Jurkat, Clone E6-1 (cell line): ENCODE data around the gene CHSY3.

Source experiments
- DNase-seq: peaks from one replicate; pipeline ENCODE4 v3.0.0-alpha.2; 2011; ENCODE audit warnings: low read depth, low spot score
- H3K4me3 ChIP-seq: 2 replicates; pipeline ENCODE4 v1.5.1; 2011; ENCODE audit warnings: mild to moderate bottlenecking, low read length, control low read depth, moderate library complexity

The CHSY3 gene

DNA sequence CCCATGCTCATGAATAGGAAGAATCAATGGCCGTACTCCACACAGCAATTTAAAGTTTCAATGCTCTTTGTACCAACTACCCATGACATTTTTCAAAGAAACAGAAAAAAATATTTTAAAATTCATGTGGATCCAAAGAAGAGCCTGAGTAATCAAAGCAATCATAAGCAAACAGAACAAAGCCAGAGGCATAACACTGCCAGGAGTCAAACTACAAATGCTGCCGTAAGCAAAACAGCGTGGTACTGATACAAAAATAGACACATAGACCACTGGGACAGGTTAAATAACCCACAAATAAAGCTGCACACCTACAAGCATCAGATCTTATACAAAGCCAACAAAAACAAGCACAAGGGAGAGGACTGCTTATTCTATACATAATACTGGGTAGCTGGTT, 107.7 kb downstream of the CHSY3 start:
- H3K4me3 ChIP-seq, result no peak overlapping the region
- no peak for DNase-seq

DNA sequence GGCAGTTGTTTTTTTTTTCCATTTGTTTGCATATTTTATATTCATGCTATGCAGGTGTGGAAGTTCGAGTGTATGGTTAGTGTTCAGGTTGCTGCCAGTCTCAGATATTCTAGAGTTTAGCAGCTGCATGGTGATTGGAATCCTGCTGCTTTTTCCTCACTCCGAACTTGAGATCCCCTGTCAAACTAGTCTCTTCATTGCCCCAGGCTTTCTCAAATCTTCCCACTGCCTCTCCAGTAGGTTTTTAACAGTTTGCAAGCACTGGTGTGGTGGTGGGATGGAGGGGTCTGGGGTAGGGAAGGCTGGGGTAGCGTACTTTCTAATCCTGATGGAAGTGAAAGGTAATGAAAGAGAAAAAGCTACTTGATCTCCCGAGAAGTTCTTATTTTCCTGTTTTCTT, 112.9 kb downstream of the CHSY3 start:
- no peak overlapping the region for H3K4me3 ChIP-seq
- no peak for DNase-seq

DNA sequence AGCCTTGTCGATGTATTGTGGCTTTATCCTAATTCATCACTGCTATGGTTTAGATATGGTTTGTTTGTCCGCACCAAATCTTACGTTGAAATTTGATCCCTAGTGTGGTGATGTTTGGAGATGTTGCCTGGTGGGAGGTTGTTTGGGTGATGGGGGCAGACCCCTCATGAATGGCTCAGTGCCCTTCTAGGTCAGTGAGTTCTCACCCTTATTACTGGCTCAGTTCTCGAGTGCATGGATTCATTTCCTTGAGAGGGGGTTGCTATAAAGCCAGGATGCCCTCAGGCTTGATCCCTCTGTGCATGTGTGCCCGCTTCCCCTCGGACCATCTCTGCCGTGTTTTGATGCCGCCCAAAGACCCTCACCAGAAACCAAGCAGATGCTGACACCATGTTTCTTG, 114.4 kb downstream of the CHSY3 start:
- H3K4me3 ChIP-seq, result no peak overlapping the region
- no peak for DNase-seq

DNA sequence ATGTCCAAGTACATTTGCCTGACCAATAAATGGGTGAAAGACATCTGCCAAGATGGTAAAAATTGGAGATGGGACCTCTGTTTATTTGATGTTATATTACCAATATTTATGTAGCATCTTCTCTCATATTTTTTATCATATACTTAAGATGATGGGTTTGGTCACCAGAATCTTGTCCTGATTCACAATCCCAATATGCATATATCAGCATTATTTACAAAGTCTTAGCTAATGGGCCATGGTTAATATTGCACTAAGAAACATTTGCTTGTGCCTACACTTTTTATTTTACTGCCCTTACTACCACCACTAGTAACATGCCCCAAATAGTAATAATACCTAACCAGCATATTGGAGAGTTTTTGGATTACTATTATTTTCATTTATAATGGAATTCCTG, 116.7 kb downstream of the CHSY3 start:
- no peak for DNase-seq
- H3K4me3 ChIP-seq, result no peak overlapping the region

DNA sequence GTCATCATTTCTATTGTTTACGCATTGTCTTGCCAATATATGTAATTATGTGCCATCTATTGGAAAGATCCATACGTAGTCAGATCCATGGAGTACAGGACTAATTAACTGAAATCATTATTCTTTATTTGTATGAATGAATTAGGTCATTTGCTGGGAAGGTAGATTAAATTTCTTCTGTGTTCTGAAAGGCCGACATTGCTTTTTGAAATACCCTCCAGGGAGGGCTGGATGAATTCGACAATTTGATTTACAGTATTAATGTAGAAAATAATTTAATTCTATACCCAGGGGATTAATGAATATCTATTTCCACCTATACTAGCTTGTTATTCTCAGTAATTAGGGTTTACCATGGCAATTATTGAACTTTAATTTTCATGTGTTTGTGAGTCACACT, 117.6 kb downstream of the CHSY3 start:
- no peak for DNase-seq

DNA sequence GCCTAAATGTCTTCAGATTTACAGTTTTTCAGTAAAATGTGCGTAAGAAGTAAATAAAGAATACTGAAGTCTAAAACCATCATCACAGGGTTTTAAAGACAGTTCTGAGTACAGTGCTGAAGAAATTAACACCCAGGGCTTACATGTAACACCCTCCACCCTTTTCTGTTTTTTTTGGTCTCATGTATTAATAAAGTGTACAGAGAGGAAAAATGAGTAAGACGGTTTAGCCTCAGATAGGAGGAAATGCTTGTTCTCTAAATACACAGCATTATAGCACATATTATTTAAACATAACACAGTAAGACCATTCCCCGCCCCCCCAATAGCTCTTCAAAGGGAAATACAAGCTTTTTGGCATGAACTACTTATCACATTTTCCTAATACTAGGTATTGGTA, 119.3 kb downstream of the CHSY3 start:
- DNase-seq, result no peak
- no peak overlapping the region for H3K4me3 ChIP-seq

More for the DNA sequence above, 117.6 kb downstream of the CHSY3 start:
- H3K4me3 ChIP-seq, result no peak overlapping the region

DNA sequence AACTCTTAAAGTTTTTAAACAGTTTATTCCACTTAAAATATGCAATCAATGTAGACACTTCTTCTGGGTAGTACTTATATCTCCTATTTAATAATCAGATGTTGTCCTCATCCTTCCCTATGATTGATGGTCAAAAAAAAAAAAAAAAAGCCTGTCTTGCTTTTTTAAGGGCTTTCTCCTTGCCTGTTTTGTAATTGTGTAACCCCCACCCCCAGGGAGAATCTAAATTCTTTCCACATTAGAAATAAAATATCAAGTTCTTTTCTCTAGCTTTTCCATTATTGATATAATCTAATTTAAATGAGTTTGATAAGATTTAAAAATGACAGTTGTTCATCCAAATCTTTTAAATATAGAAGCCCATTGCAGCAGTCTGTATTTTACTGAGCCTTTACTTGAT, 119.7 kb downstream of the CHSY3 start:
- no peak overlapping the region for H3K4me3 ChIP-seq
- no peak for DNase-seq

DNA sequence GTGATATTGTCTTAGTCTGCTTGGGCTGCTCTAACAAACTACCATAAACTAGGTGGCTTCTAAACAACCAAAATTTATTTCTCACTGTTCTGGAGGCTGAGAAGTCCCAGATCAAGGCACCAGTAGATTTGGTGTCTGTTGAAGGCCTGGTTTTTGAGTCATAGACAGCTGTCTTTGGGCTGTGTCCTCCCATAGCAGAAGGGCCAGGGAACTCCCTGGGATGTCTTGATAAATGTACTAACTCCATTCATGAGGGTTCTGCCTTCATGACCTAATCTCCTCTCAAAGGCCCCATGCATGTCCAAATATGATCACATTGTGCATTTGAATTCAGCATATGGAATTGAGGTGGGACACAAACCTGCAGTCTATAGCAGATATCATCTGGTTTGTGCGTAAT, 121.2 kb downstream of the CHSY3 start:
- H3K4me3 ChIP-seq, result no peak overlapping the region
- no peak for DNase-seq

DNA sequence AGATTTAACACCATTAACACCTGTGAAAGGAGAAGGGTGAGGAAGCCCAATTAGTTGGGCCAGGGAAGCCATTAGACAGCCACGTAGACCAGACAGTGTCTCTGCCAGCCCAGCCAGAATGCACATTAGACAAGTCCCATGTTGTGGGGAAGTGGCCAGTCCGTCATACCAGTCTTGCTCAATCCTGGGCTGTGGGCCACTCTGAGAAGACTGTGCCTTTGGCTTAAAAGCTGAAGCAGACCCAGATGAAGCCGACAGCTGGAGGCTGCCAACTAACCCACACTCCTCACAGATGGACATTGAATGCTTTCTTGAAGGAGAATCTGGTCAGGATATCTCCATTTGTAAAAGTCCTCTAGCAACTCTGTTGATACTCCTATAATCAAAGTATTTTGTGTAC, 128.5 kb downstream of the CHSY3 start:
- H3K4me3 ChIP-seq, result no peak overlapping the region
- no peak for DNase-seq

DNA sequence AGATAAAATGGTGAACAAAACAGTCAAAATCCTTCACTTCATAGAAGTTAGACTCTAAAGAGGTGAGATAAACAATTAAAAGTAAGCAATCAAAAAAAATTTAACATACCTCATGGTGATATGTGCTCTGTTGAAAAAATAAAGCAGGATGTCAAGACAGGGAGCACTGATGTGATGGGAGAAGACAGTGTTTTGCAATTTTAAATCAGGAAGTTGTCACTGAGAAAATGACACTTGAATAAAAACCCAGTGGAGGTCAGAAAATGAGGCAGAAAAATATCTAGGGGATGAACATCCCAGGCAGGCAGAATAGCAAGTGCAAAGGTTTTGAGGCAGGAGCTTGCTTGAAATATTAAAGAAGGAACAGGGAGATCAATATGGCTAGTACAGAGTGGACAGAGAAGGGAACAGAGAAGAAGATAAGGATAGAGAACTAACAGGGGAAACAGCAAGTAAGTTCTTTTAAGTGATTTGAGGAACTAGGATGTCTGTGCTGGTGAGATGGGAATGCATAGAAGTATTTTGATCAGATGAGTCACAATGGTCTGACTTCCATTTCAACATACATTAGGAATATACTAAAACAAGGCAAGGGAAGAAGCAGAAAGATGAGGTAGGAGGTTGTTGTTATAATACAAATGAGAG, 130.4 kb downstream of the CHSY3 start:
- DNase-seq, result no peak
- H3K4me3 ChIP-seq, result no peak overlapping the region

DNA sequence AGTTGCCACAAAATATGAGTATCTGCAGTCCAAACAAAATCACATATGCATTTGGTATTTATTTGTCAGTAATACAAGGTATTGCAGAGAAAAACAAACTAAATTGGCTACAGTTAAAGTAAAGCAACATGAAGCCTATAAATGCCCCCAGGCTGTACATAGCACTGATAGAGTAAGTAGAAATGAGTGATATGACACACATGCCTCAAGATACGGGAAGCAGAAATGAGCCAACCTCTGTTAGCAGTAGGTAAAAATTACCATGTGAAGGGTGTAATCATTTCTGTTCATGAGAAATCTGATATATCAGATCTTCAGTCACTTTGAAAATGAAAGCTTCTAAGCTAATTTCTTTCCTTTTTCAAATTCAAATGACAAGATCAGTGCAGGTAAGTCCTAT, 131.1 kb downstream of the CHSY3 start:
- no peak overlapping the region for H3K4me3 ChIP-seq
- no peak for DNase-seq

DNA sequence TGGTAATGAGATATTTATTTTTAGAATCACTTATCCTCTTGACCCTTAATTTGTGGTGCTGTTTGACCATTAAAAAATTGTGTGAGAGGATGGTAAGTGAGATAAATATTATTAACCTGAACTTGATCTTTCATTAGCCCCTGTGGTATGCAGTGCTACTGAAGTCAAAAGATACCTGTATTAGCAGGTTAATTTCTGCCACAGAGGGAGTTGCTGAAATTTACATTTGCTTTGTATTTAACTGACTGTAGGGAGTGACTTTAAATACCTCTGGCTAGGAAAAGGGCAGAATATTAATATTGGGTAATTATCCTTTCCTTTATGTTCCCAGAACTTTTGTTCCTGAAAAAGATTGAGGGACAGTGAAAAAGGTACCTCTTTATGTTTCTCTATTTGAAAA, 133.6 kb downstream of the CHSY3 start:
- H3K4me3 ChIP-seq, result no peak overlapping the region
- no peak for DNase-seq

DNA sequence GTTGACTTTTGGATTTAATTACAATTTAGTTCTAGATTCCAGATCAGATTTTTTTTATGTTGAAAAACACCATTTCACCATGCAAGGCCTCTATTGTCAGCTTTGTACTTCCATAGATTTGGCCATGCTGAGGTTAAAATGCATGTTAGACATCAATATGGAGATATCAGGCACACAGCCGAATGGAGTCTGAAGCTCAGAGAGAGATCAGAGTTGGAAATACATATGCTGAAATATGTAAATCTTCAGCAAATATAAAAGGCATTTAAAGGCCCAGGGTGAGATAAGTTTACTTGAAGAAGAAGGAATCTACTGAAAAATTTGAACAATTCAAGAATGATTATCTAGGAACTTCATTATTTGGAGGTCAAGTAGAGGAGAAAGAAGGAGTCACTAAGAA, 139.6 kb downstream of the CHSY3 start:
- H3K4me3 ChIP-seq, result no peak overlapping the region
- DNase-seq, result no peak

DNA sequence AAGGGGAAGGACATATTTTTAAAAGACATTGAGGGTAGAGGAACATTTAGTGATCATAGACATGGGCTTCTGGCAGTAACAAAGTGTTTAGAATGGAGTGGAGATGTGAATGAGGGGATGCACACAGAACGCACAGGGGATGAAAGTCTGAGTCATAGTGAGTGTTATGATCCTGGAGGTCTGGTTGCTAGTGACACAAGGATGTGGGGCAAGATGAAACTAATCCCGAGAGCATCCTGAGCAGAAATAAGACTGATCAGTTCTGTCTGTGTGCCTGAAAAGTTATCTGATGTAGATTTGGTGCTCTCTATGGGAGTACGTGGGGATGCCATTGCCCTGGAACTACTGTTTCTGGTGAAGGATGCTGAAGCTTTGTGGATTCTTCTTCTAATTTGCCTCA, 141.1 kb downstream of the CHSY3 start:
- DNase-seq, result no peak
- no peak overlapping the region for H3K4me3 ChIP-seq

DNA sequence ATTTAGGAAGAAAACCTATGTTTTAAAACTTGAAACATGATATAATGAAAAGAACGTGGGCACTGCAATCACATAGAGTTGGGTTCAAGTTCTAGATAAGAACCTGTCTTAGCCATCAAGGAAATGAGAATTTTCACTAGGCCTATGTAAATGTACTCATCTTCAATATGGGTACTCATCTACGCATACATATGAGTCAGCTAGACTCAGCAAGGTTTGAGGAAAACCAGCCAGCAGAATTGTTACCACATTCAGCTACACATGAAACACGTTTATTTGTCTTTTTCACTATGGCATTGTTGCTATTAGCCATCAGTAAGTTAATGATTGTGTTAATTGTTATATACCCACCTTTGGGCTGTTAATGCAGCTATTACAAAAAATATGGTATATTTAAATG, 146.3 kb downstream of the CHSY3 start:
- DNase-seq, result no peak
- H3K4me3 ChIP-seq, result no peak overlapping the region

DNA sequence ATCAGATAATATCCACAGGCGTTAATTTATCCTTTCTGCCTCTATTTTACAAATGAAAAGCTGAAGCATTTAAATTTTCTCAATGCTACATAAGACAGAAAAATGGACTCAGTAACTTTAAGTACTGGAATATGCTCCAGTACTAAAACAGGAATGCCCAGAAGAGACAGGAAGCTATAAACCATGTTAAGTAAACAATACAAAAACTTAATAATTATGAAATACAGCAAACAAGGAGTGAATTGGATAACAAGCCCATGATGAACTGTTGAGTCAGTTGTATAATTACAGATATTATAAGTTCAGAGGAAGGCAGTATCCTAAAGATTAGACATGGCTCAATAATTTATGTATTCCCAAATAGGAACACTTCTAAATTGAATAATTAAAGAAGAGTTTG, 148.5 kb downstream of the CHSY3 start:
- no peak for DNase-seq
- H3K4me3 ChIP-seq, result no peak overlapping the region

DNA sequence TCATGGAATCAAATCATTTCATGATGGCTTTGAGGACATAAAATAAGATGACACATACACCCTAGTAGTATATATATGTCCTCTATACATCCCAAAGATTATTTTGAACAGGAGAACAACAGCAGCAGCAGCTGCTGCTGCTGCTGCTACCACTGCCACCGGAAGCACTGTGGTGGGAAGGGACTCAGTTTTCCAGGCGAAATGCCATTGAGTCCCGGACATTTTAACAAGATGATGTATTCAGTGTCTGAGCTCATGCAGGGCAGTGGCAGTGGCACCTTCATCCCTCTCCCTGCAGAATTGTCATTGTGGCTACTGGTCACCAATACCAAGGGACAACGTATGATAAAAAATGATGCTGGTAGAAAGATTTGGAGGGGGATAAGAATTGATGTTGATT, 151.3 kb downstream of the CHSY3 start:
- DNase-seq, result no peak
- H3K4me3 ChIP-seq, result no peak overlapping the region

DNA sequence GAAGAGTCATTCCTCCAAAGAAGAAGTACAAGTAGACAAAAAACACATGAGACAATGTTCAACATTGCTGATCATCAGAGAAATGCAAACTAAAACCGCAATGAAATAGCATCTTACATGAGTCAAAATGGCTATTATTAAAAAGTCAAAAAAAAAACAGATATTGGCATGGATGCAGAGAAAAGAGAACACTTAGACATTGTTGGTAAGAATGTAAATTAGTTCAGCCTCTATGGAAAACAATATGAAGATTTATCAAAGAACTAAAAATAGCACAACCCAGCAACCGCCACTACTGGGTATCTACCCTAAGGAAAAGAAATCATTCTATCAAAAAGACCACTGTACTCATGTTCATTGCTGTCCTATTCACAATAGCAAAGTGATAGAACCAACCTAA, 157.5 kb downstream of the CHSY3 start:
- no peak for DNase-seq
- no peak overlapping the region for H3K4me3 ChIP-seq

DNA sequence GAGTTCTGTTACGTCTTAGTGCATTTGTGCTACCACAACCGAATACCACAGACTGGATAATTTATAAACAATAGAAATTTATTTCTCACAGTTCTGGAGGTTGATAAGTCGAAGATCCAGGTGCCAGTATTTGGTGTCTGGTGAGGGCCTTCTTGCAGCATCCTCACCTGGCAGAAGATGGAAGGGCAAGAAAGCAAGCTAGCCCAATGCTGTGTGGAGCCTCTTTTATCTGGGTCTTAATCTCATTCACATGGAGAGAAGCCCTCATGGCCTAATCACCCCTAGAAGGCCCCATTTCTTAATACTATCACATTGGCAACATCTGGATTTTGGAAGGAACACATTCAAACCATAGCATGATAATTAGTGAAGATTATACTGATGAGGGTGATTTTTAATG, 159.3 kb downstream of the CHSY3 start:
- no peak overlapping the region for H3K4me3 ChIP-seq
- DNase-seq, result no peak

DNA sequence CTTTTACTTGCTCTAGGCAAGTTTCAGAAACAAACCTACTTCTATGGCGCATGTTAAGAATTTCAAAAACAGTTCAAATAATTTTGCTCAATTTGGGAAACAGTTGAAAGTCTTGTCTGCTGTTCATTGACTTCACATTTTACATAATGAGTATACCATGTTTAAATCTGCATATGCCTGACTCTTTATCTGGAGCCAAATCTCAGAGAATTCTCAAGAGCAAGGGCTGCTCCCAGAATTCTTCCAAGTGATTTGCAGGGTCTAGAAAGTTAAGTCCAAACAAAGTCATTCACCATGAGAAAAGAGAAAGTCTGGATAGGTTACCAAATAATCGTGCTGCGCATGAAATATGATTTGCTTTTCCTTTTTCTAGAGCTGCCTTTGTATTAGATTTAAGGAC, 160.2 kb downstream of the CHSY3 start:
- no peak overlapping the region for H3K4me3 ChIP-seq
- no peak for DNase-seq

DNA sequence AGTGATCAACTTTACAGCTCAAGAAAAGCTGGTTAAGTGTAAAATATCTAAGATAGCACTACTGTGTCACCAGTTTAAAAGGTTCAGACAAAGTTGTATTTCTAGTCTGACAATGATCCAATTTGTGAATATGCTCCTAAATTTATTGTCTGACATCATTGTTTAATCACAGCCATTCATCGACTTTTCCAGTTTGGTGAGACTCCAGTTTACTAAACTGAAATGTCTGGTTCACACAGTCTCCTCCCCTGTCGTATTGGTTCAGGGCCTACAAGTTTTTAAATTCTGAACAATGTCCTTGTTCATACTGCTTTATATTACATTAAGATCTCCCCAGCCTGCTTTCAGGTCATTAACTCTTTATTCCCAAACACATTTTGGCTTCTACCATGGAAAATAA, 161.4 kb downstream of the CHSY3 start:
- DNase-seq, result no peak
- H3K4me3 ChIP-seq, result no peak overlapping the region

DNA sequence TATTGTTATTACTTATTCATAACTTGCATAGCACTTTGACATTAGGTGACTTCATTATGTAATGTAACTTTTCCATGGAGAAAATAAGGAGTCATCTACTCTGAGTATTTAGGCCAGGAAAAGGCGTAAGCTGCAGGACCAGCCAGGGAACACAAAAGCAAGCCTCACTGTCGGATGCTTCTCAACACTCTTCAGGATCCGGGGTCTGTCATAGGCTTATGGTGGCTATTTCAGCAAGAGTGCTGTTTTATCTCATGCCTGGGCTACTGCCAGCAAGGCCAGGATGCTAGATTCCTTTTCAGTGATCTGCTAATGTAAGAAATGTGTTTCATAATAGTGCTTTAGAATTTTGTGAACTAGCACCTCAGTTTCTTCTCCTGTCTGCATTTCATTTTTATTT, 162.4 kb downstream of the CHSY3 start:
- no peak for DNase-seq
- H3K4me3 ChIP-seq, result no peak overlapping the region
